GM19467 (cell line): ENCODE measurements around the gene PKDREJ.

ENCODE experiments used
- ATAC-seq: cut with Tn5 transposase; IDR thresholded peaks from one replicate; pipeline ENCODE4 v1.9.1; 2021; ENCODE audit warnings: mild to moderate bottlenecking, moderate library complexity; ENCODE audit not compliant: unreplicated experiment

PKDREJ gene

GRCh38 chr22:46240073-46240472 is 23.1 kb downstream of the PKDREJ start:
- ATAC-seq: no peak

GRCh38 chr22:46239261-46240048 is 23.7 kb downstream of the PKDREJ start:
- ATAC-seq: no peak

GRCh38 chr22:46238541-46238940 is 24.6 kb downstream of the PKDREJ start:
- ATAC-seq: no peak

- ATAC-seq: no peak
These were observed 25.6 kb downstream of the PKDREJ start for GRCh38 chr22:46237453-46238124.

- ATAC-seq: no peak
These were observed 28.2 kb downstream of the PKDREJ start for GRCh38 chr22:46234969-46235368.

- no peak for ATAC-seq
These were observed 29.9 kb downstream of the PKDREJ start for GRCh38 chr22:46233231-46233630.

GRCh38 chr22:46230262-46230901 is 32.8 kb downstream of the PKDREJ start:
- ATAC-seq: no peak

- no peak for ATAC-seq
These were observed 33.4 kb downstream of the PKDREJ start for GRCh38 chr22:46229701-46230100.

GRCh38 chr22:46226577-46226976 is 36.6 kb downstream of the PKDREJ start:
- no peak for ATAC-seq

- no peak for ATAC-seq
These were observed 37.5 kb downstream of the PKDREJ start for GRCh38 chr22:46225631-46226030.

GRCh38 chr22:46224898-46225290 is 38.2 kb downstream of the PKDREJ start:
- ATAC-seq: no peak

- ATAC-seq: no peak
These were observed 38.9 kb downstream of the PKDREJ start for GRCh38 chr22:46224044-46224897.

GRCh38 chr22:46220921-46221320 is 42.2 kb downstream of the PKDREJ start:
- no peak for ATAC-seq

GRCh38 chr22:46219636-46220035 is 43.5 kb downstream of the PKDREJ start:
- ATAC-seq: no peak

GRCh38 chr22:46214616-46215015 is 48.5 kb downstream of the PKDREJ start:
- no peak for ATAC-seq

- ATAC-seq: no peak
These were observed 49.0 kb downstream of the PKDREJ start for GRCh38 chr22:46214149-46214548.

- ATAC-seq: no peak
These were observed 50.1 kb downstream of the PKDREJ start for GRCh38 chr22:46213052-46213451.

GRCh38 chr22:46212195-46212594 is 50.9 kb downstream of the PKDREJ start:
- ATAC-seq: no peak

GRCh38 chr22:46209262-46209661 is 53.9 kb downstream of the PKDREJ start:
- ATAC-seq: no peak
